Measurements from ENCODE around the gene PDE7B. TPM values are rescaled to one million over a fixed set of nuclear protein-coding genes. Genes with fewer than 3 reads are reported as not detected.

Gene PDE7B
- total and polyA plus RNA-seq, 2 donors (not counting 1 experiment from before 2014, with no cell fraction given) = 2.6 to 7.5 TPM

DNA sequence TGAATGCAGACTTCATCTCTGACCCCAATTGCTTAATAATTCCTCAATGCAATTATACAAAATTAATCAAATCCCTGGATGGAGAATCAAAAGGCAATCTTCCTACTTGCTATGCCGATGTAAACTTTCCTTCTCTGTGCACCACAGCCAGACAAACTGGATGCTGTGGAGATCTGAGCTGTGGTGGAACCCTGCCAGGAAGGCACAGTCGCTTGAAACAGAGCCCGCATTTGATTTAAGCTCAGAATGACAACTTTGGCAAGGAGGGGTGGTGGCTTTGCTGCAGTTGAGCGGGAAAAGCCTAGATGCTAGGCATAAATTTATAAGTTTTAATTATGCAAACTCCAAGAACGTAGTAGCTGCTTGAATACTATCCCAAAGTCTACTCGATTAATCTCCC, 207.8 kb downstream of the PDE7B start:
- no peak for TF ChIP-seq EZH2 (IDR thresholded peaks at IDR 0.05; ENCODE audit: borderline replicate concordance, insufficient read depth, low read depth, low read length, poor library complexity, severe bottlenecking)
- TF ChIP-seq, protein P1, sequence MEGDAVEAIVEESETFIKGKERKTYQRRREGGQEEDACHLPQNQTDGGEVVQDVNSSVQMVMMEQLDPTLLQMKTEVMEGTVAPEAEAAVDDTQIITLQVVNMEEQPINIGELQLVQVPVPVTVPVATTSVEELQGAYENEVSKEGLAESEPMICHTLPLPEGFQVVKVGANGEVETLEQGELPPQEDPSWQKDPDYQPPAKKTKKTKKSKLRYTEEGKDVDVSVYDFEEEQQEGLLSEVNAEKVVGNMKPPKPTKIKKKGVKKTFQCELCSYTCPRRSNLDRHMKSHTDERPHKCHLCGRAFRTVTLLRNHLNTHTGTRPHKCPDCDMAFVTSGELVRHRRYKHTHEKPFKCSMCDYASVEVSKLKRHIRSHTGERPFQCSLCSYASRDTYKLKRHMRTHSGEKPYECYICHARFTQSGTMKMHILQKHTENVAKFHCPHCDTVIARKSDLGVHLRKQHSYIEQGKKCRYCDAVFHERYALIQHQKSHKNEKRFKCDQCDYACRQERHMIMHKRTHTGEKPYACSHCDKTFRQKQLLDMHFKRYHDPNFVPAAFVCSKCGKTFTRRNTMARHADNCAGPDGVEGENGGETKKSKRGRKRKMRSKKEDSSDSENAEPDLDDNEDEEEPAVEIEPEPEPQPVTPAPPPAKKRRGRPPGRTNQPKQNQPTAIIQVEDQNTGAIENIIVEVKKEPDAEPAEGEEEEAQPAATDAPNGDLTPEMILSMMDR (IDR thresholded peaks at IDR 0.05) = no peak
- intact Hi-C loops (cut with micrococcal nuclease) = no loop called here
- Mint-ChIP-seq H3K27ac (no peak overlapping the region), H3K9me3 (ENCODE audit: insufficient read depth) (no peaks in the 10 kb centered on the region), H3K27me3 (no peaks in the 10 kb centered on the region), H3K4me3 (no peak overlapping the region), H3K4me1 (no peaks in the 10 kb centered on the region)
- H3K4me2 ChIP-seq (replicated peaks; ENCODE audit: low read depth, low read length, poor library complexity, severe bottlenecking) = no peak overlapping the region
- no peak overlapping the region for H3K27ac ChIP-seq (ENCODE audit: low read length in 2 of 2)
- no peak overlapping the region for H3K9ac ChIP-seq (ENCODE audit: low read length)
- H4K20me1 ChIP-seq (ENCODE audit: control insufficient read depth, insufficient read depth, low read length, poor library complexity, severe bottlenecking) = no peaks in the 10 kb centered on the region
- DNase-seq (no peak), ATAC-seq (ENCODE audit: low read depth) (no peak)
- no peak overlapping the region for H3K4me3 ChIP-seq (ENCODE audit: control extremely low read depth in 1 of 5, extremely low read depth in 1 of 5, insufficient read depth in 1 of 5, low read depth in 2 of 5, low read length in 4 of 5)
- no peaks in the 10 kb centered on the region for H3K36me3 ChIP-seq (replicated peaks in 1 of 2; ENCODE audit: control extremely low read depth in 1 of 2, control insufficient read depth in 1 of 2, extremely low read depth in 1 of 2, insufficient read depth in 2 of 2, low read length in 1 of 2)
- CTCF ChIA-PET = no interaction called here
- no peaks in the 10 kb centered on the region for H3K9me3 ChIP-seq (ENCODE audit: control extremely low read depth in 1 of 3, control insufficient read depth in 2 of 3, insufficient read depth in 1 of 3, low read length in 2 of 3)
- H3K27me3 ChIP-seq (replicated peaks in 1 of 4; ENCODE audit: control extremely low read depth in 1 of 4, control insufficient read depth in 3 of 4, insufficient read depth in 4 of 4, low read length in 3 of 4) = no peaks in the 10 kb centered on the region
- no peaks in the 10 kb centered on the region for H3K79me2 ChIP-seq (ENCODE audit: control insufficient read depth, insufficient read depth, low read length)
- H3K4me1 ChIP-seq (ENCODE audit: control insufficient read depth in 2 of 2, insufficient read depth in 2 of 2, low read length in 2 of 2) = no peaks in the 10 kb centered on the region
- no peak overlapping the region for H2AFZ ChIP-seq (ENCODE audit: insufficient read depth, low read depth, low read length, poor library complexity, severe bottlenecking)
- 82% methylated on average over 3 of the region's 6 CpGs for WGBS (ENCODE audit: insufficient coverage)
- POLR2A ChIA-PET = no interaction called here

DNA sequence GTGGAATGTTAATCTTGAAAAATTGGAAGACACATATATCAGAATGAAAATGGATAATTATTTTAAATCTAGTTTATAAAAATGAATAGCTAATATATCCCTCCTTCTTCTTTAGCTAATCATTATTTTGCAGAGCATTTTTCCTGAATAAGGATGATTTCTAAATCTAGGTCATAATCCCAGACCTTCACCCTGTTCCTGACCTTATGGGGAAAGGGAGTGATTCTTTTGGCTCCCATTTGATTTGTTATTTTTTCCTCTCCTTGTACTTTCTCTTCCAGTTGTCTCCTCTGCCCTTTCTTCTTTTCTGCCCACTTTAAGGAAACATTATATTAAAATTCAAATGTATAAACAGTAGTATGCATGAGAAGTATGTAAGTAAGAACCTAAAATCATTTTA, 208.6 kb downstream of the PDE7B start:
- Histone ChIP-seq H3K9ac (ENCODE audit: low read length) (no peak overlapping the region), H2AFZ (ENCODE audit: insufficient read depth, low read depth, low read length, poor library complexity, severe bottlenecking) (no peak overlapping the region), H4K20me1 (ENCODE audit: control insufficient read depth, insufficient read depth, low read length, poor library complexity, severe bottlenecking) (no peaks in the 10 kb centered on the region), H3K4me1 (ENCODE audit: control insufficient read depth in 2 of 2, insufficient read depth in 2 of 2, low read length in 2 of 2) (no peaks in the 10 kb centered on the region), H3K4me3 (ENCODE audit: control extremely low read depth in 1 of 5, extremely low read depth in 1 of 5, insufficient read depth in 1 of 5, low read depth in 2 of 5, low read length in 4 of 5) (no peak overlapping the region), H3K9me3 (ENCODE audit: control extremely low read depth in 1 of 3, control insufficient read depth in 2 of 3, insufficient read depth in 1 of 3, low read length in 2 of 3) (no peaks in the 10 kb centered on the region), H3K36me3 (replicated peaks in 1 of 2; ENCODE audit: control extremely low read depth in 1 of 2, control insufficient read depth in 1 of 2, extremely low read depth in 1 of 2, insufficient read depth in 2 of 2, low read length in 1 of 2) (no peaks in the 10 kb centered on the region), H3K27ac (ENCODE audit: low read length in 2 of 2) (no peak overlapping the region), H3K27me3 (replicated peaks in 1 of 4; ENCODE audit: control extremely low read depth in 1 of 4, control insufficient read depth in 3 of 4, insufficient read depth in 4 of 4, low read length in 3 of 4) (no peaks in the 10 kb centered on the region), H3K4me2 (replicated peaks; ENCODE audit: low read depth, low read length, poor library complexity, severe bottlenecking) (no peak overlapping the region), H3K79me2 (ENCODE audit: control insufficient read depth, insufficient read depth, low read length) (no peaks in the 10 kb centered on the region)
- intact Hi-C loops (cut with micrococcal nuclease) = no loop called here
- ChIA-PET POLR2A (no interaction called here), CTCF (no interaction called here)
- H3K4me3 Mint-ChIP-seq = no peak overlapping the region
- DNase-seq (no peak), ATAC-seq (ENCODE audit: low read depth) (no peak)
- H3K27ac Mint-ChIP-seq = no peak overlapping the region
- TF ChIP-seq, protein P1 (IDR thresholded peaks at IDR 0.05) = no peak
- no peak for TF ChIP-seq EZH2 (IDR thresholded peaks at IDR 0.05; ENCODE audit: borderline replicate concordance, insufficient read depth, low read depth, low read length, poor library complexity, severe bottlenecking)
- H3K27me3 Mint-ChIP-seq = no peaks in the 10 kb centered on the region
- no peaks in the 10 kb centered on the region for H3K9me3 Mint-ChIP-seq (ENCODE audit: insufficient read depth)
- no peaks in the 10 kb centered on the region for H3K4me1 Mint-ChIP-seq
